ENCODE measurements around the gene ANKRD44.
"Not testable (repeated sequence)": the region's sequence is repeated elsewhere in the genome, so short reads cannot be mapped to it uniquely, and the experiment has no call there.

ANKRD44 gene

GRCh38 chr2:197073270-197073669 lies 237.3 kb downstream of the ANKRD44 start:
- no peak overlapping the region for H3K4me3 ChIP-seq (ENCODE audit: low read depth, low read length)
- TF ChIP-seq CTCF (IDR thresholded peaks at IDR 0.05; ENCODE audit: low read depth, low read length): no peak
- TF ChIP-seq MYC (IDR thresholded peaks at IDR 0.05; ENCODE audit: low read depth, low read length): no peak
- no peak for TF ChIP-seq POLR2A (IDR thresholded peaks at IDR 0.05; ENCODE audit: extremely low read depth, insufficient read length)
- TF ChIP-seq MAX (IDR thresholded peaks at IDR 0.05; ENCODE audit: low read depth, low read length): no peak
- no peak for DNase-seq (ENCODE audit: low read depth)

DNA sequence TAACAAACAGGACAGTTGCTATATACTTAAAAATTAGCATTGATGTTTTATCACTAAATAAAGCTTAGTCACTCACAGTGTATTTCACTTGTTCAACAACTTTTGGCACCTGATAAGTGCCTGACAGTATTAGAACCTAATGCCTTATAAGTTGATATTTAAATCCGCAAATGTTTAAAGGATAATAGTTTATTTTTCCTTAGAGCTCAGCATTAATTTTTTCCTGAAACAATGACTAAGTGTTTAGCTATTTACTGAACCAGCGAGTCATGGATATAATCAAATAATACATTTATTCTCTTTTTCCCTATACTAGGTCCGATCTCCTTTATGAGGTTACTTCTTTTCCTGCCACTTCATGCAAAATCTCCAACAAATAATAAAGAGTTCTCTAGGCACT lies 238.0 kb downstream of the ANKRD44 start:
- TF ChIP-seq POLR2A (IDR thresholded peaks at IDR 0.05; ENCODE audit: extremely low read depth, insufficient read length) (no peak), MYC (IDR thresholded peaks at IDR 0.05; ENCODE audit: low read depth, low read length) (no peak)
- no peak overlapping the region for H3K4me3 ChIP-seq (ENCODE audit: low read depth, low read length)
- DNase-seq (ENCODE audit: low read depth): no peak

DNA sequence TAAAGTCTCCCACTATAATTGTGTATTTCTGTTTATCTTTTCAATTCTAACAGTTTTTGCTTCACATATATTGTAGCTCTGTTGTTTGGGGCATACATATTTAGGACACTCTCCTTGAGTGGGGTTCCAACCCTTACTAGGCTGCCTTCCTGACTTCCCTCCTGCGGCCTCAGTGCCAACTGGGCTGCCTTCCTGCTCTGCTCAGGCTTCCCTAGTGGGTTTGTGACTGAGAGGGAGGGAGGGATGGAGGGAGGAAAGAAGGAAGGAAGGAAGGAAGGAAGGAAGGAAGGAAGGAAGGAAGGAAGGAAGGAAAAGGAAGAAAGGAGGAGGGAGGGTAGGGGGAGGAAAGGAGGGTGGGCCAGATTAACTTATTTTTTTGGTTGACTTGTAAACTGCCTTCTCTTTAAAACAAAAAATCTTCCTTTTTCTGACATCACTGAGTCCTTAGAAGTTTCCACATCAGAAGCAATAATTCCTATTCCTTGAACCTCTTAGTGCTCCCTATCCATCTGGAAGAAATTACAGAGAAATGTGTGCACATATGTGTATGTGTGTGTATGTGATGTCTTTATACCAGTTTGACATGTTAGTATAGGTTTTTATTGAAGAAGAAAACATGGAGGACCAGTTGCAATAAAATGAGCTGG lies 238.7 kb downstream of the ANKRD44 start:
- no peak overlapping the region for H3K4me3 ChIP-seq (ENCODE audit: low read depth, low read length)
- TF ChIP-seq CTCF (IDR thresholded peaks at IDR 0.05; ENCODE audit: low read depth, low read length) (no peak), MYC (IDR thresholded peaks at IDR 0.05; ENCODE audit: low read depth, low read length) (no peak), MAX (IDR thresholded peaks at IDR 0.05; ENCODE audit: low read depth, low read length) (no peak), POLR2A (IDR thresholded peaks at IDR 0.05; ENCODE audit: extremely low read depth, insufficient read length) (no peak)
- DNase-seq (ENCODE audit: low read depth): no peak

DNA sequence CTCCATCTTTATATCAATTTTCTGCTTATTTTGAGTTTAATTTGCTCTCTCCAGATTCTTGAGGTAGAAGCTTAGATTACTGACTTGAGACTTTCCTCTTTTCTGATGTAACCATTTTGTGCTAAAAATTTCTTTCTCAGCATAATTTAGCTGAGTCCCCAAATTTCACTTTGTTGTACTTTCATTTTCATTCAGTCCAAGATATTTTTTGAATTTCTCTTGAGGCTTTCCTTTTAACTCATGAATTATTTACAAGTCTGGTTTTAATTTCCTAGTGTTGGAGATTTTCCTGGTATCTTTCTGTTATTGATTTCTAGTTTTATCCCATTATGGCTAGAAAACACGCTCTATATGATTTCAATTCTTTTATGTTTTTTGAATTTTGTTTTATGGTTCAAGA lies 239.4 kb downstream of the ANKRD44 start:
- no peak for TF ChIP-seq POLR2A (IDR thresholded peaks at IDR 0.05; ENCODE audit: extremely low read depth, insufficient read length)
- no peak for TF ChIP-seq MAX (IDR thresholded peaks at IDR 0.05; ENCODE audit: low read depth, low read length)
- no peak overlapping the region for H3K4me3 ChIP-seq (ENCODE audit: low read depth, low read length)
- DNase-seq (ENCODE audit: low read depth): no peak

DNA sequence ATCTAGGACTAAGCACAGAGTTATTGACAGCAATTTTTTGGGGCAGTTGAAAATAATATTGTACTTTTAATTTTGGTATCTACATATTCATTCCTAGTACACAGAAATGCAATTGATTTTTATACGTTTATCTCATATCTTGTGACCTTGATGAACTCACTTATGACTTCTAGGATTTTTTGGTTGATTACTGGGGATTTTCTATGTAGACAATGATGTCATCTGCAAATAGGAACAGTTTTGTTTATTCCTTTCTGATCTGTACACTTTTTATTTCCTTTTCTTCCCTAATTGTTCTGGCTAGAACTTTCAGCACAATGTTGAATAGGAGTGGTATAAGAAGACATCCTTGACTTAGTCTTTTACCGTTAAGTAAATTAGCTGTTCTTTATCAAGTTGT lies 240.6 kb downstream of the ANKRD44 start:
- H3K4me3 ChIP-seq (ENCODE audit: low read depth, low read length): no peak overlapping the region
- no peak for TF ChIP-seq MAX (IDR thresholded peaks at IDR 0.05; ENCODE audit: low read depth, low read length)
- DNase-seq (ENCODE audit: low read depth): no peak

GRCh38 chr2:197062574-197062973 lies 248.0 kb downstream of the ANKRD44 start:
- not testable (repeated sequence) for DNase-seq (ENCODE audit: low read depth); H3K4me3 ChIP-seq (ENCODE audit: low read depth, low read length)

- no peak for TF ChIP-seq MAX (IDR thresholded peaks at IDR 0.05; ENCODE audit: low read depth, low read length)
- no peak for TF ChIP-seq POLR2A (IDR thresholded peaks at IDR 0.05; ENCODE audit: extremely low read depth, insufficient read length)
- TF ChIP-seq CTCF (IDR thresholded peaks at IDR 0.05; ENCODE audit: low read depth, low read length): no peak
- TF ChIP-seq MYC (IDR thresholded peaks at IDR 0.05; ENCODE audit: low read depth, low read length): no peak
- no peak for DNase-seq (ENCODE audit: low read depth)
- H3K4me3 ChIP-seq (ENCODE audit: low read depth, low read length): no peak overlapping the region
These were observed 251.1 kb downstream of the ANKRD44 start for GRCh38 chr2:197059477-197059876.

DNA sequence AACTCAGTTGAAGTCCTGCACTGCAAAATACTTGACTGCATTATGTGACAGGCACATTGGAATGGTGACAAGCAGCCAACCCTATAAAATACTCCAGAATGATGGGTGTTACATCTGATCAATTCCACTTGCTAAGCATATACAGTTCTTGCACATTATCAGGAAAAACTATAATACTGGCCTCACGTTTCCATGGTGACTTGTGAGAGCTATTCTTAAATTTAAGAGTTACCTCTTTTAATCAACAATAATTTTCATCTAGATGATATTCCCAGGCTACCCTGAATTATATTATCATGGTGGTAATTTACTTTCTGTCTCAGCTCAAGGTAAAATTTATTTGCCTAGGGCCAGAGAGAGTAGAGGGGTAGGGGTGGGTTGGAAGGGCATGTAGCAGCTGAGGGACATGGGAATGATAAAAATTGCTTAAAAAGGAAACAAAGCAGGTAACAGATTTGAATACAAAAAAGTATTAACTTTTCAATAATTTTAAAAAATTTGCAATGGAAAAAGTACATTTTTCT lies 251.7 kb downstream of the ANKRD44 start:
- DNase-seq (ENCODE audit: low read depth): no peak
- TF ChIP-seq POLR2A (IDR thresholded peaks at IDR 0.05; ENCODE audit: extremely low read depth, insufficient read length) (no peak), CTCF (IDR thresholded peaks at IDR 0.05; ENCODE audit: low read depth, low read length) (no peak), MYC (IDR thresholded peaks at IDR 0.05; ENCODE audit: low read depth, low read length) (no peak), MAX (IDR thresholded peaks at IDR 0.05; ENCODE audit: low read depth, low read length) (no peak)
- no peak overlapping the region for H3K4me3 ChIP-seq (ENCODE audit: low read depth, low read length)

Measured in NB4 (cell line).